HG03342 (cell line): Measurements from ENCODE around the gene ESD.

Experiments
- ATAC-seq: cut with Tn5 transposase; IDR thresholded peaks from one replicate; pipeline ENCODE4 v1.9.1; 2021; ENCODE audit warnings: mild to moderate bottlenecking, moderate library complexity; ENCODE audit not compliant: unreplicated experiment

The ESD gene

DNA sequence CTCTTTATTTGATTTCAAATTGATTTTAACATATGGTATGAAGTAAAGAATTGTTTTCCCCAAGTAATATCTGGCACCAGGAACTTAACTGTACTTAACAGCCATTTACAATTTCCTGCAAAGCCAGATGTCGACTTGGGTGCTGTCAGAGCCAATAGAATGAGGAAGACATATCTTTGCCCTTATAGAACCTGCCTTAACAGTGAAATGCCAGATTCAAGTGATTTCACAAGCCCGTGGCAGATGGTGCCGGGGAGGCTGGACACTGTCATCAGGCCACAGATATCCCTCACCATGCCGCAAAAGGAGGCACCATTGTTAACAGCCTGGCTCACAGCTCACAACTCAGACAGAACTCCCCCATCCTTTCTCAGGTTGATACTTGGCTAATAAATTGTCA is 48.7 kb downstream of the ESD start:
- no peak for ATAC-seq

DNA sequence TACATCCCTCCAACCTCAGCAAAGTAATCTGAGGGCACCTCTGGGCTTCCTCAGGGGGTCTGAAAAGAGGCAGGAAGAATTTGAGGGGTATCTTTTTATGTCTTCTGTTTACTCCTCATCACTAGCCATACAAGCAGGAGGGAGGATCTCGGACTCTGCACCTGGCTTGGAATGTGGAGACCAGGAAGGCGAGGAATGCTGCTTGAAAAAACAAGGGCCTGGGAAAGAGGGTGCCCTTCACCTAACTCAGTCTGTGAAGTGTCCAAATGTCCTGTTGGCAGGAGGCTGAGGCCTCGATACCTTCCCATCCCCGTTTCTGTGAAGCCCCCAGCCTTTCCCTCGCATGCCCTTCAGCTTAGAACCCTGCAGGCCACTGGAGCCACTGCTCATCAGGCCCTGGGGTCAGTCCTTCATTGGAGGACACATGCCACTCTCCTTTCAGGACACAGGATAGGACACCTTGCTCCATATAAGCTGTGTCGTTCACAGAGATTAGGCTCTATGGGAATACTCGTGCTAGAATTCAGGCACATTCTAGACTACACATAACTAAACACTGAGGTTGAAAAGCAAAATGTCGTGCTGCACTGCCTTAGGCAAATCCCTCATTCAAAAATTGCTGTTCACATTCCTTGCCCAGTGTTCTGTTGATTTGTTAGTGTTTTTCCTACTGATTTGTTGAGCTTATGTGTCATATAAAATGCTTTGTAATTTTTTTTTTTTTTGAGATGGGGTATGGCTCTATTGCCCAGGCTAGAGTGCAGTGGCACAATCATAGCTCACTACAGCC is 49.7 kb downstream of the ESD start:
- no peak for ATAC-seq

DNA sequence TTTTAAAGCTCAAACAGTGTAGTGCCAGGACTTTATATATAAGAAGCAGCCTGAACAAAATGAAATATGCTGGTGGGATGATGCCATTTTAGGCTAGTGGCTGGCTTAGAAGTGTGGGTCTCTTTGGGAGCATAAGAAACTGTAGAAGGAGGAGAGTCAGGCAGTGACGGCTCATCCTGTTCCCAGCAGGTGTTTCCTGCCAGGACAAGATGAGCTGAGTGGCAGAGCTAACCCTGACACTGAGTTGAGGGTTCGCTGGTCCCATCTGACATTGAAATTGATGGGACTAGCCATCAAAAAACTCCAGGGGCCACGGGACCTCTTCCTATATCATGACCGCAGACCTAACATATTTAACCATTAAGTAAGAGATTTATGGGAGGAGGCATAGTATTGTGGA is 51.3 kb downstream of the ESD start:
- ATAC-seq: no peak

DNA sequence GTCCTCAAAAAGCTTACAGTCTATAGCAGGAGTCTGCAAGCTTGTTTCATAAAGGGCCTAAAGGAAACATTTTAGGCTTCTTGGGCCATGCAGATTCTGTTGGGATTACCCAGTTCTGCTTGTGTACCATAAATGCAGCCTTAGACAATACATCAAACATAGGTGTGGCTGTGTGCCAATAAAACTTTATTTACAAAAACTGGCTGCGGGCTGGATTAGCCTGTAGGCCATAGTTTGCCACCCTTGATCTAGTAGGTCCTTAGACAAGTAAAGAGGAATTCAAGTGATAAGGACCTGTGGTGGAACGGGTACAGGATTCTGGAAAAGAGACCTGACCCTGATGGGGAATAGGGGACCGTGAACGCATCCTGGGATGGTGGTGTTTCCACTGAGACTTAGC is 51.9 kb downstream of the ESD start:
- no peak for ATAC-seq

DNA sequence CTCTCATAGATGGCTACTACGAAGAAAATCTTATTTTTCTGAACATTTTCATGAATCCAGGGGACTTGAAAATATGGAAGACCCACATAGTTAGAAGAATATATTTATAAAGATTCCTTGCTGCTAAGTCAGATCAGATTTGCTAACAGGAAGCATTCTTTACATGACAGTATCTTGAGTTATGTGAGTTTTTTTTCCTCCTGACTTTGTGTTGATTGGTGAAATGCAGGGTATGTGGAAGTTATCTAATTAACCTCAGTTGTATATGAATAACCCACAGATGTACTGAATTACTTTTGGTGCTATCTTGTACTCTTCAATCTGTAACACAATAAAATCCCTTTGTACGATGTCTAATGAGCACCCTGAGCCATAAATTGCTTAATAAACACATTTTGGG is 53.8 kb downstream of the ESD start:
- ATAC-seq: no peak

DNA sequence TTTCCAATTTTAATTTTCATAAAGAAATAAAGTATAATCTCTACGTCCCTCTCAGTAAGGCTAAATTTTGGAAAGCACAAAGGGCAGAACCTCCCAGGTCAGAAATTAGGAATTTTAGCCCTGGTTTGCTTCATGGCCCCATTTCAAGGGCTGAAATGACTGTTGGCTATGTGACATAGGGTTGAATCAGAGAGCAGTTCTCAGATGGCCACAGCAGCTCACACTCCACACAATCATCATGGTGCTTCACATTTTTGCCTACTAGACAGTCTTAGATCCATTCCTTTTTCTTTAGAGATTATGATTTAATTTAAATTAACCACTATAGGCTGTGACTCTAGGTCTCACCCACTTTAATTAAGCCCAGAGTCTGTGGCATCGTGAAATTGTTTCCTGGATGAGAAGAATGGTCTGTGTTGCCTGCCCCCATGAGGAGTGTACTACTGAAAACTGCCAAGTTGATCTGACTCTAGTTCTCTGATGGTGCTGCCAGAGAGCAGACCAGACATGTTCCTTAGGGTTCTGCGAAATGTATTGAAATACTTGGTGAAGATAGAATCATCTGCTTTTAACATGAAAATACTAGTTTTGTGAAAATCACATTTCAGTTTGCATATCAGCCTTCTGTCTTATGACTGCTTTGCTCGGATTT is 57.4 kb downstream of the ESD start:
- no peak for ATAC-seq

DNA sequence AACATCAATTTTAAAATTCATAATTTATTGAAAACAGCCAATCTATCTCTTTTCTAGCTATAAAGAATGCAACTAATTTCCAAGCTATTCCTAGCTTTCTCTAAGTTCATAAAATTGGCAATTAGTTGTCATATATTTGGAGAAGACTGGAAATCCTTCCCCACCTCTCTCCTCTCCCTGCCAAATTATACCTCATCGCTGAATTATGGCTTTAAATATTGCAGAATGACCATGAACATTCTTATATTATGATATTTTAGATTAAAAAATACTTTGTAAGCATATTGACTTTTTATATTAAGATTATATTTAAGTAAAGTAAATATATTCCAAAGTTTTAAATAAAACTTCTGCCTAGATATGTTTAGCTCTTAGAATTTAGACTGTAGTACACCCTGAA is 58.2 kb downstream of the ESD start:
- no peak for ATAC-seq

DNA sequence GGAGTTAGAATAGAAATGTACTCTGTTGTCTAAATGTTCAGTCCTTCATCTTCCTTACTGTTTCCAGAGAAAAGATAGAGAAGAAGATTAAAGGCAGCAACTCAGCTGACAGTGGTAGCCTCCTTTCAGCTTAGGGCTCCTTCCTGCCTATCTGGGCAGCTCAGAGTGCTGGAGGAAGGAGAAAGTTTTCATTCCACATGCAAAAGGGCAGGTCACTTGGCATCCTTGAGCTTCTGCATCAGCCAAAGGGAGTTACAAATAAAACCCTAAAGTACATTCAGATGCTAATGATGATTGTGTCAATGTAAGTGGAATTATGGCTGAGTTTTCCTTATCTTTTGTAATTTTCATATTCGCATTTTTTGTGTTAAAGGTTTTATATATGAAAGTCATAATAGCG is 58.9 kb downstream of the ESD start:
- no peak for ATAC-seq

DNA sequence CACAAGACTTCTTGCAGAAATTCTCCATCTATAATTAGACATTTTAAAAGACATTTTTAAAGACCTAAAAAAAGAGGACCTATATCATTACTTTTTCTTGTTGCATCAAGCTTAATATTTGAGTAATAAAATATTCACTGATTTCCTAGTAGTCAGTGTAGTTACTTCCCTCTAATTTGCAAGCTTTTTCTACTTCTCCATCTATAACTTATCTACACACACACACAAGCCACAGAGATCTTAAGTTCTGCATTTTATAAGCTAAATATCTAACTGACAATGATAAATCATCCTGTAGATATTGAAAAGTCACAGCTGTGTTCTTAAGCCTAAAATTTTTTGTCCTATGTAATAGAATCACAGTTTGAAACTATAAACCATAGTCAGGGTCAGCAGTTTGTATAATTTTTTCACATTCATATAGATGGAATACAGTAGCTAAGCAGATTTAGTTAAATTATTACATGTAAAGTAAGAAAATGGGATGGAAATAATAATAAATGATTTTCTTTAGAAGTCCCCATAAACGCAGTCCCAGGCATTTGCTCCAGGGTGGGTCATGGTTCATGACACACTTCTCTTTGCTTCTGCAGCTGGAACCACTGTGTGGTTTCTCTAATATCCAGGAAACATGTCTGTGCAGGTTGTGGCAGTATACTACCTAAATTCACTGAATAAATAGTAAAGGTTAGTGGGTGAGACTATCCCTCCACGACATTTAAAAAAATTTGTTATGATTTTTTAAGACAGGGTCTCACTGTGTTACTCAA is 60.2 kb downstream of the ESD start:
- ATAC-seq: no peak

DNA sequence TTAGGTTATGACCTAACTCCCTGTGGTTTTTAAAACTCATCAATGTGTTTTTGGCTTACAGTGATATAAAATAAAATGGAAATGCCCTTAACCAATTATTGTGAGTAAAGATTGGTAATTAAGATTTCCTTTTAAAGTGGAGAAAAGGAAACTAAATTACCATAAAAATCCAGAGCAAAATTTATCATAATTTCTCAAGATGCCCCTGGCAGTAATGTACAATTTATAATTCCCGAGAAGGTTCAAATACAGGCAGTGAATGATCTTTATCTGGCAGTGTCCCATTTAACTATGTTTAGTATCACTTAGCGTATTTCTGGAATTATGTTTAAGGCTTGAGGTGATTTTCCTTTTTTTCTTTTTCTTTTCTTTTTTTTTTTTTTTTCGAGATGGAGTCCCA is 61.5 kb downstream of the ESD start:
- ATAC-seq: no peak

DNA sequence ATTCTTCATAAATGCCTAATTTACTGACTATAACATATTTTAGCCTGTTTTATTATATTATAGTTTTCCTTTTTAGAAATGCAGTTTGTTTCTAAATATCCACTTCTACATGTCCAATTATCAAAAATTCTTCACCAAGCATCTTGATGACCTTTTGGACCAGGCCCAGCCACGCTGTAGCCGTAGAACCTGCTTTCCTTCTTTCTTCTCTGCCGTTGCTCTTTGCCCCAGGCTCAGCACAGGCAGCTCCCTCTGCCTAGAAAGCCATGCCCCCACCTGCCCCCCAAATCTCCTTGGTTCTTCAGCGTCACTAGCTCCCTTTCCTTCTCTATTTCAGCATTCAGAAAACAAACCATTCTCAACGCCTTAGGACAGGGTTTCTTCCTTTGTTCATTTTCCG is 65.4 kb downstream of the ESD start:
- no peak for ATAC-seq

DNA sequence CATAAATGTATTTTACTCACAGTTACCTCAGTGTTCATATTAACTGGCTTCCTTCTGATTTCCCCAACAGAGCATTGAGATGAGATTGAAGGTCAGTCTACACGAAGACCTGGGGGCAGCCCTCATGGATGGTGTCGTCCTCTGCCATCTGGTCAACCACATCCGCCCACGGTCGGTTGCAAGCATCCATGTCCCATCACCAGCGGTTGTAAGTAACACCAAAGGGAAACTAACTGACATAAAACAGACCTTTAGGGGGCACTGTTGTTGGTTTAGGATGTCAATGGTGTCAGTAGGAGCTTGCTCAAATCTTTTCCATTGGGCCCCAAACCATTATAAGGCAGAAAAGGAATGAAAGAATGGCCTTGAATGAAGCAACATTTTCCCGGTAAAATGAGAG is 68.2 kb downstream of the ESD start:
- ATAC-seq: no peak

DNA sequence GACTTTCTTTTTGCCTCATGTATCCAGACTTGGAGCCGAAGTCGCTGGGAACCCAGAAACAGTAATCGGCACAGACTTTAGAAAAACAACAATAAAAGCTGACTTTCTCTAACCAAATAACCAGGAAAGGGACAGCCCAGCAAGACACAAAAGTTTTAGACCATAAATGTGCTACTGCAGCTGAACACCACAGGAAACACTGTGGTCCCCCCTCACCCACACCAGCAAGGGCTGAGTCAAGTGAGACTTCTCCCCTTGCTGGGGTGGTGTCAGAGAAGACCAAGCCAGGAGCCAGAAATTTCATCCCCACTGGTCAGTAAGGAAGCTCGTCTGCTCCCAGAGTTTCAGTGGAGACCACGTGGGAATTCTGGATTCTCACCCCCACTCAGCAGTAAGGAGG is 70.6 kb downstream of the ESD start:
- no peak for ATAC-seq
